GM19099 (cell line): Measurements from ENCODE around the gene STRA8.

Experiments
- POLR2A ChIP-seq: IDR thresholded peaks from 3 replicates; pipeline ENCODE4 v1.6.1; 2011; ENCODE audit warnings: low read depth; ENCODE audit not compliant: insufficient read length; ENCODE audit errors: extremely low read depth

The STRA8 gene

GRCh38 chr7:135300913-135301765, 67.5 kb downstream of the STRA8 start:
- TF ChIP-seq POLR2A, result no peak
